ENCODE data around the gene PROB1.
A peak's percentile ranks its signal among the peaks of the same experiment; 100 is the strongest.

The PROB1 gene

DNA sequence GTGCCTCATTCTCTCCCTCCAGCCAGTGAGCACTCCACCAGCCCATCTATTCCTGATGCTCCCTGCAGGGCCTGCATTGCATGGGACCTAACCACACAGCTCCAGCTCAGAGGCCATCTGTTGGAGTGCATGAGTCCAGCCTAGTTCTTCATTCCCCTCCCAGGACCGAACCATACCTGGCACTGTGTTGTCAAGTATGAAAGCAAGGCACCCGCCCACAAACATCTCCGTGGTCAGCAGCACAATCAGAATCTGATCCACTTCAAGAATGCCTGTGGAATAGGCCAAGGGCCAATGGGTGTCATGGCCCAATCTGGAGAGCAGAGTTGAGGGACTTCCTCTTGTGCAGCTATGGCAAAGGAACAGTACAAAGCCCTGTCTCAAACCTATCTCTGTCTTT lies 17.7 kb downstream of the PROB1 start:
- Histone ChIP-seq H3K4me1 (ENCODE audit: control insufficient read depth, insufficient read depth, low read length, unreplicated experiment) (peaks cover 13% of the 10 kb centered on the region), H3K27me3 (ENCODE audit: insufficient read depth, low read length) (no peaks in the 10 kb centered on the region), H3K36me3 (ENCODE audit: insufficient read depth, low read length) (no peaks in the 10 kb centered on the region), H3K79me2 (ENCODE audit: control insufficient read depth, insufficient read depth, low read length, unreplicated experiment) (no peaks in the 10 kb centered on the region), H2AFZ (ENCODE audit: low read length, unreplicated experiment) (no peak overlapping the region), H3K4me3 (ENCODE audit: low read depth, low read length) (no peak overlapping the region), H3K27ac (ENCODE audit: low read depth, low read length) (no peak overlapping the region)

DNA sequence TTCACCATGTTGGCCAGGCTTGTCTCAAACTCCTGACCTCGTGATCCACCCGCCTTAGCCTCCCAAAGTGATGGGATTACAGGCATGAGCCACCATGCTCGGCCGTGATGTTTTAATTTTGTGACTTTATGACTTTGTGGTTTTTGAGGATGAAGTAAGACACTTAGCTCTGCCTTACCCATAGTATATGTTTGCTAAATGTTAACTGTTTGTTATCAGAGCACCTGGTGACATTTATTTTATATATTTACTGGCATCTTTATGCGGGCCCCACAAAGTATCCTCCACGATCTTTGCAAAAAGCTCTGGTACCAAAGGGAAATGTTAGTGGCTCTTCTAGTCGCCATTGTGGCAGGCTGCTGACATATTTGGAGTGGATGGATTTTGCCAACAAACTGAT lies 18.5 kb downstream of the PROB1 start:
- Histone ChIP-seq H3K36me3 (ENCODE audit: insufficient read depth, low read length) (peaks cover 7% of the 10 kb centered on the region; the same call in 1 of the 2 replicates), H3K27me3 (ENCODE audit: insufficient read depth, low read length) (no peaks in the 10 kb centered on the region), H3K79me2 (ENCODE audit: control insufficient read depth, insufficient read depth, low read length, unreplicated experiment) (no peaks in the 10 kb centered on the region), H3K4me3 (ENCODE audit: low read depth, low read length) (no peak overlapping the region), H3K27ac (ENCODE audit: low read depth, low read length) (no peak overlapping the region), H3K4me1 (ENCODE audit: control insufficient read depth, insufficient read depth, low read length, unreplicated experiment) (peaks cover 13% of the 10 kb centered on the region), H2AFZ (ENCODE audit: low read length, unreplicated experiment) (no peak overlapping the region)

DNA sequence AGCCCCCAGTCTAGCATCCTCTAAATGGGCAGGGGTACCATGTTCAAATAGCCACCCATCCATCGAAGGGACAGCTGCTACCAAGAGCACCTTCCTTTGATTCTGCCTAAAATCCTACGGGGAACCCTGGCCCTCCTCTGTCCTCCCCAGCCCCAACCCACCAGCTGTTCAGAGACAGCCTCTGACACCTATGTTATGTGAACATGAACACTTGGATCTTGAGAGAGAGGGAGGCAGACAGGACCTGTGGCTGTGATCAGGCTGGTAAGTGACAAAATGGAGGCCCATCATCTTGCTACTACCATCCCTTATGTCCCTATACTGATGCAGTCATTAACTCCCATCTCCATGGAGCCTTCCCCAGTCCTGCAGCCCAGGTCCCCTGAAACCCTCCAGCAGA lies 20.0 kb downstream of the PROB1 start:
- H3K79me2 ChIP-seq (ENCODE audit: control insufficient read depth, insufficient read depth, low read length, unreplicated experiment), result no peaks in the 10 kb centered on the region
- no peaks in the 10 kb centered on the region for H3K27me3 ChIP-seq (ENCODE audit: insufficient read depth, low read length)
- no peak overlapping the region for H3K4me3 ChIP-seq (ENCODE audit: low read depth, low read length)
- no peak overlapping the region for H3K27ac ChIP-seq (ENCODE audit: low read depth, low read length)
- H3K4me1 ChIP-seq (ENCODE audit: control insufficient read depth, insufficient read depth, low read length, unreplicated experiment), result peaks cover 13% of the 10 kb centered on the region
- no peak overlapping the region for H2AFZ ChIP-seq (ENCODE audit: low read length, unreplicated experiment)
- peaks cover 11% of the 10 kb centered on the region; the same call in 1 of the 2 replicates for H3K36me3 ChIP-seq (ENCODE audit: insufficient read depth, low read length)

DNA sequence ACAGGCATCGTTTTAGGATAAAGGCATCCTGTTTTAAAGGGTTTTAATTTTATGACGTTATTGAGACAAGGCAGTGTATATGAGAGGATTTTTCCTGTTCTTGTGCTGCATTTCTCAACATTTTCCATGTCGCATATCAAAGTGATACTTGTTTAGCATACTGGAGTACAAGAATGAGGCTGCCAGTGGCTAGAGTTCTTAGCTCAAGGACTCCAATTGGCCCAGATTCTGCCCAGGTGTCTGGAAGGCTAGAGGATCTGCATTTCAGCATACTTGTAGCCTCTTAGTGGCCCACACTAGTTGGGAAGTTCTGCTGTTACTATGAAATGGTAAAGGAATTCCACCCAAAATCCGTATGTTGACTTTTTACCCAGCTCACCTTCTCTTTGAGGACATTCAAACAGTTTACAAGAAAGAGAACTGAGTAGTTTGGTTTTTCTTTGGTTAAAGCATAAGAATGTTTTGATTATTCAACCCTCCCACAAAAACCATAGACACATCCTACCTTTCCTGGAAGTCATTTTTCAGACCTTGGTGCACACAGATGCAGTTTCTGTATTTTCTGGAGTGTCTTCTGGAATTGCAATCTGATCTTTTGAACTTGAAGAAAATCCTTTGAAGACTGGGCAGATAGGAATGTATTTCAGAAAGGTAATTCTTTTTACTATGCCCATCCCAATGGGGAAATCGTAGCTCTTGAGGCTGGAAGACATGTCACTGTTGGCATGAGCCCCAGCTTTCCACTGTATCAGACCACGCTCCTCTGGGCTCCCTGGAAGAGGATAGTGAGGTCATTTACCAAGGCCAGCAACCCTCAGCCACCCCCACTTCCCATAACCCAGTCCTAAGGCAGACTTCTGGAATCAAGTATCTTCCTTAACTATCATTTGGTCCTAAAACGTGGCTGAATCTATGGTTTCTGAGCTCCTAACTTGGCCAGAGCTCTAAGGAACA lies 23.1 kb downstream of the PROB1 start:
- Histone ChIP-seq H3K79me2 (ENCODE audit: control insufficient read depth, insufficient read depth, low read length, unreplicated experiment) (no peaks in the 10 kb centered on the region), H3K4me1 (ENCODE audit: control insufficient read depth, insufficient read depth, low read length, unreplicated experiment) (peaks cover 20% of the 10 kb centered on the region), H3K4me3 (ENCODE audit: low read depth, low read length) (no peak overlapping the region), H3K36me3 (ENCODE audit: insufficient read depth, low read length) (peaks cover 25% of the 10 kb centered on the region), H2AFZ (ENCODE audit: low read length, unreplicated experiment) (no peak overlapping the region), H3K27me3 (ENCODE audit: insufficient read depth, low read length) (no peaks in the 10 kb centered on the region), H3K27ac (ENCODE audit: low read depth, low read length) (no peak overlapping the region)

DNA sequence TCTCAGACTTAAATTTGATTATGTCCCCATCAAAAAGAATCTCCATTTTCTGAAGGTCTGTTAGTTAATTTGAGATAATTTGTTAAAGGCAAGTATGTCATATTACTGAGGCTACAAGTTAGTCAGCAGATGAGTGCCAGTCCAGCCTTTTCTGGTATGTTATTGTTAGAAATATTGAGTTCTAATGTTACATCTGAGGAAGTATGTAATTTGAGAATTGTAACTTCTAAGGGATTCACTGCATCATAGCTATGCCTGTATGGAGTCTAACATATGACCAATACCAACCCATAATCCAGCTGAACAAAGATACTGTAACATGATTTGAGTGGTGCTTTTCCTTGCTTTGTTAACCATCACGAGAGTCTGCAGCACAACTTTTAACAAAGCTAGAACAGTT lies 25.7 kb downstream of the PROB1 start:
- Histone ChIP-seq H3K27me3 (ENCODE audit: insufficient read depth, low read length) (no peaks in the 10 kb centered on the region), H2AFZ (ENCODE audit: low read length, unreplicated experiment) (no peak overlapping the region), H3K36me3 (ENCODE audit: insufficient read depth, low read length) (peaks cover 31% of the 10 kb centered on the region), H3K27ac (ENCODE audit: low read depth, low read length) (peak overlapping the region; percentile 57), H3K79me2 (ENCODE audit: control insufficient read depth, insufficient read depth, low read length, unreplicated experiment) (peaks cover under 1% of the 10 kb centered on the region), H3K4me1 (ENCODE audit: control insufficient read depth, insufficient read depth, low read length, unreplicated experiment) (peaks cover 20% of the 10 kb centered on the region), H3K4me3 (ENCODE audit: low read depth, low read length) (no peak overlapping the region)

DNA sequence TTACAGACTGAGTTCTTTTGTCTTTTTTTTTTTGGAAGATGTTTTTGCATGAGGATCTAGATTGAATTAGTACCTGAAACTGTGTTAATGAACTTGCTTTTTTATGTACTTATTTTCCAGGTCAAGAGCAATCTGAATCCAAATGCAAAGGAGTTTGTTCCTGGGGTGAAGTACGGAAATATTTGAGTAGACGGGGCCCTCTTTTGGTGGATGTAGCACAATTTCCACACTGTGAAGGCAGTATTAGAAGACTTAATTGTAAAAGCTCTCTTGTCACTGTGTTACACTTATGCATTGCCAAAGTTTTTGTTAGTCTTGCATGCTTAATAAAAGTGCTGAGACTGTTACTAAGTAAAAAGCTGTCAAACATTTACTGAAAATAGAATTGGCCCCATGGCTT lies 26.3 kb downstream of the PROB1 start:
- no peak overlapping the region for H3K4me3 ChIP-seq (ENCODE audit: low read depth, low read length)
- H3K36me3 ChIP-seq (ENCODE audit: insufficient read depth, low read length), result peaks cover 36% of the 10 kb centered on the region
- H3K27me3 ChIP-seq (ENCODE audit: insufficient read depth, low read length), result no peaks in the 10 kb centered on the region
- H3K79me2 ChIP-seq (ENCODE audit: control insufficient read depth, insufficient read depth, low read length, unreplicated experiment), result peaks cover 6% of the 10 kb centered on the region
- H2AFZ ChIP-seq (ENCODE audit: low read length, unreplicated experiment), result no peak overlapping the region
- H3K27ac ChIP-seq (ENCODE audit: low read depth, low read length), result peak overlapping the region; percentile 57
- peaks cover 15% of the 10 kb centered on the region for H3K4me1 ChIP-seq (ENCODE audit: control insufficient read depth, insufficient read depth, low read length, unreplicated experiment)

DNA sequence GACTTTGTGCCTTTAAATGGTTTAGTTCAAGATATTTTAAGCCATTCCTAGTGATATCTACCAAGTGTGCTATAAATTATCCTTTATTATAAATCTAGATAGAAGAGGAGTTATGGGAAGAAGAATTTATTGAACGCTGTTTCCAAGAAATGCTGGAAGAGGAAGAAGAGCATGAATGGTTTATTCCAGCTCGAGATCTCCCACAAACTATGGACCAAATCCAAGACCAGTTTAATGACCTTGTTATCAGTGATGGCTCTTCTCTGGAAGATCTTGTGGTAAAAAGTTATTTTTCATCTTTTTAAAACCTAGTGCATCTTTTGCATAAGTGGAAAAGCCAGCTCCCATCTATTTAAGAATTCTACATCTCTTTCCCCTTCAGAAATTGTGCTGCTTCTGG lies 30.4 kb downstream of the PROB1 start:
- Histone ChIP-seq H3K79me2 (ENCODE audit: control insufficient read depth, insufficient read depth, low read length, unreplicated experiment) (peaks cover 43% of the 10 kb centered on the region), H3K27ac (ENCODE audit: low read depth, low read length) (no peak overlapping the region), H3K4me3 (ENCODE audit: low read depth, low read length) (no peak overlapping the region), H3K27me3 (ENCODE audit: insufficient read depth, low read length) (no peaks in the 10 kb centered on the region), H2AFZ (ENCODE audit: low read length, unreplicated experiment) (no peak overlapping the region), H3K4me1 (ENCODE audit: control insufficient read depth, insufficient read depth, low read length, unreplicated experiment) (peaks cover 15% of the 10 kb centered on the region), H3K36me3 (ENCODE audit: insufficient read depth, low read length) (peaks cover 27% of the 10 kb centered on the region)

DNA sequence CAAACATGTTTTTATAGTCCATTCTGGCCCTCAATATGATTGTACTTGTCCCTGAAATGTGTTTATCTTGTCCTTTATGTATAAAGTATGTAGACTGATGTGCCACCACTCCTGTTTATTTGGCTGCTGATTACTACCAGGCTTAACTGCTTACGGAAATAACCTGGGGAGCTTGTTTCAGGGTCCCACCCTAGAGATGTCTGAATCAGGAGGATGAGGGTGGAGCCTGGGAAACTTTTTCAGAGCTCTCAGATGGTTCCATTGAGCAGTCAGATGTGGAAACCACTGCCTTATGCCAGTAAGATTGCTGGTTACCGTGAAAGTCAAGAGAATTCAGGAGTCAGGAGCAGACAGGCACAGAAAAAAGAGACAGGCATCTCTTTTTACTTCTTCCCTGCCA lies 31.0 kb downstream of the PROB1 start:
- H3K79me2 ChIP-seq (ENCODE audit: control insufficient read depth, insufficient read depth, low read length, unreplicated experiment), result peaks cover 45% of the 10 kb centered on the region
- no peak overlapping the region for H2AFZ ChIP-seq (ENCODE audit: low read length, unreplicated experiment)
- H3K4me1 ChIP-seq (ENCODE audit: control insufficient read depth, insufficient read depth, low read length, unreplicated experiment), result peaks cover 19% of the 10 kb centered on the region
- H3K27me3 ChIP-seq (ENCODE audit: insufficient read depth, low read length), result no peaks in the 10 kb centered on the region
- no peak overlapping the region for H3K4me3 ChIP-seq (ENCODE audit: low read depth, low read length)
- H3K36me3 ChIP-seq (ENCODE audit: insufficient read depth, low read length), result peaks cover 25% of the 10 kb centered on the region
- H3K27ac ChIP-seq (ENCODE audit: low read depth, low read length), result no peak overlapping the region

DNA sequence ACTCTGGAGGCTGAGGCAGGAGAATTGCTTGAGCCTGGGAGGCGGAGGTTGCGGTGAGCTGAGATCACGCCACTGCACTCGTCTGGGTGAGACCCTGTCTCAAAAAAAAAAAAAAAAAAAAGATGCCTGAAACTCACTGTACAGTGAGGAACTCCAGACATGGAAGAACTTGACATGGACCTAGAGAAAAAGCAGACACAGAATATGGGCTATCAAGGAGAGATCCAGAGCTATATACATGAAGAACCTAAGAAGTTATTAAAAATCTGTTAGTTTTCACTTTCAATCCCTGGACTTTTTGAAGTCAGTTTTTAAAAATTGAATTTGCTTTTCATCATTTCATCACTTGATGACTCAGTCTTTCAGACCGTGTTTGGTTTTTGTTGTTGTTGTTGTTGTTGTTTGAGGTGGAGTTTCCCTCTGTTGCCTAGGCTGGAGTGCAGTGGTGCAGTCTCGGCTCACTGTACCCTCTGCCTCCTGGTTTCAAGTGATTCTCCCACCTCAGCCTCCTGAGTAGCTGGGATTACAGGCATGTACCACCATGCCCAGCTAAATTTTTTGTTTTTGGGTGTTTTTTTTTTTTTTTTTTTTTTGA lies 33.0 kb downstream of the PROB1 start:
- H3K36me3 ChIP-seq (ENCODE audit: insufficient read depth, low read length), result peaks cover 17% of the 10 kb centered on the region
- H3K27me3 ChIP-seq (ENCODE audit: insufficient read depth, low read length), result no peaks in the 10 kb centered on the region
- H3K79me2 ChIP-seq (ENCODE audit: control insufficient read depth, insufficient read depth, low read length, unreplicated experiment), result peaks cover 62% of the 10 kb centered on the region
- peaks cover 20% of the 10 kb centered on the region for H3K4me1 ChIP-seq (ENCODE audit: control insufficient read depth, insufficient read depth, low read length, unreplicated experiment)
- no peak overlapping the region for H3K27ac ChIP-seq (ENCODE audit: low read depth, low read length)
- no peak overlapping the region for H2AFZ ChIP-seq (ENCODE audit: low read length, unreplicated experiment)
- no peak overlapping the region for H3K4me3 ChIP-seq (ENCODE audit: low read depth, low read length)

DNA sequence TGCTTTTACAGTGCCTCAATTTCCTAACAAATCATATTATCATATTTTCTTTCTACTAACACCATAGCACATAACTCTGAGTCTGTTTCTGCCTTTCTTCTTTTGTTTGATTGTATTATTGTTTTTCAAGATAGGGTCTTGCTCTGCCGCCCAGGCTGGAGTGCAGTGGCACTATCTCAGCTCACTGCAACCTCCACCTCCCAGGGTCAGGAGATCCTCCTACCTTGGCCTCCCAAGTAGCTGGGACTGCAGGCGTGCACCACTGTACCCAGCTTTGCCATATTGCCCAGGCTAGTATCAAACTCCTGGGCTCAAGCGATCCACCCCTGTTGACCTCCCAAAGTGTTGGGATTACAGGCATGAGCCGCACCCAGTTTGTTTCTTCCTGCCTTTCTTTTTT lies 34.5 kb downstream of the PROB1 start:
- no peak overlapping the region for H2AFZ ChIP-seq (ENCODE audit: low read length, unreplicated experiment)
- peaks cover 17% of the 10 kb centered on the region for H3K36me3 ChIP-seq (ENCODE audit: insufficient read depth, low read length)
- H3K4me1 ChIP-seq (ENCODE audit: control insufficient read depth, insufficient read depth, low read length, unreplicated experiment), result peaks cover 20% of the 10 kb centered on the region
- H3K79me2 ChIP-seq (ENCODE audit: control insufficient read depth, insufficient read depth, low read length, unreplicated experiment), result peaks cover 72% of the 10 kb centered on the region
- H3K4me3 ChIP-seq (ENCODE audit: low read depth, low read length), result no peak overlapping the region
- no peak overlapping the region for H3K27ac ChIP-seq (ENCODE audit: low read depth, low read length)
- H3K27me3 ChIP-seq (ENCODE audit: insufficient read depth, low read length), result no peaks in the 10 kb centered on the region

DNA sequence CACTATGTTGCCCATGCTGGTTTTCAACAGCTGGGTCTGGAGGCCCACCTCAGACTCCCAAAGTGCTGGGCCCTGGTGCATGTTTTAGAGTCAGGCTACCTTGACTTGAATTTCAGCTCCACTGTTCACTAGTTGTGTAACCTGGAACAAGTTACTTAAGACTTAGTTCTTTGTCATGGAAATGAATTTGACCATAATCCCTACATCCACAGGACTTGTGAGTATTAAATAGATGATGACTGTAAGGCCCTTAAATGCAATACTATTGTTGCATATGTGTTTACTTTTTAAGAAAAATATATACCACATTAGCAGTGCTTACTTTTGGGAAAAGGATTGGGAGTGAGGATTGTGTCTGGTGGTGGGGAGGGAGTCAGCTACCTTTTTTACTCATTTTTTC lies 36.8 kb downstream of the PROB1 start:
- peaks cover 20% of the 10 kb centered on the region for H3K4me1 ChIP-seq (ENCODE audit: control insufficient read depth, insufficient read depth, low read length, unreplicated experiment)
- no peak overlapping the region for H3K4me3 ChIP-seq (ENCODE audit: low read depth, low read length)
- no peaks in the 10 kb centered on the region for H3K27me3 ChIP-seq (ENCODE audit: insufficient read depth, low read length)
- H3K79me2 ChIP-seq (ENCODE audit: control insufficient read depth, insufficient read depth, low read length, unreplicated experiment), result peaks cover 79% of the 10 kb centered on the region
- H3K27ac ChIP-seq (ENCODE audit: low read depth, low read length), result no peak overlapping the region
- no peak overlapping the region for H2AFZ ChIP-seq (ENCODE audit: low read length, unreplicated experiment)
- peaks cover 7% of the 10 kb centered on the region; the same call in 1 of the 2 replicates for H3K36me3 ChIP-seq (ENCODE audit: insufficient read depth, low read length)
